Measurements from ENCODE around the gene UPF3A.
"Not testable (repeated sequence)": the region's sequence is repeated elsewhere in the genome, so short reads cannot be mapped to it uniquely, and the experiment has no call there.

- not testable (repeated sequence) for TF ChIP-seq TOX (CRISPR knock-in tag; IDR thresholded peaks at IDR 0.05; ENCODE audit: borderline replicate concordance); ARNTL (CRISPR knock-in tag; IDR thresholded peaks at IDR 0.05; ENCODE audit: borderline replicate concordance, low read depth); PATZ1 (CRISPR knock-in tag; IDR thresholded peaks at IDR 0.05; ENCODE audit: borderline replicate concordance); GLIS3 (CRISPR knock-in tag; IDR thresholded peaks at IDR 0.05); RARB (CRISPR knock-in tag; IDR thresholded peaks at IDR 0.05); CSDC2 (CRISPR knock-in tag; IDR thresholded peaks at IDR 0.05); CREB5 (CRISPR knock-in tag; IDR thresholded peaks at IDR 0.05; ENCODE audit: low read depth); ISL1 (CRISPR knock-in tag; IDR thresholded peaks at IDR 0.05); ZFP3 (CRISPR knock-in tag; IDR thresholded peaks at IDR 0.05); PPARA (CRISPR knock-in tag; IDR thresholded peaks at IDR 0.05; ENCODE audit: borderline replicate concordance)
Measured at GRCh38 chr13:114264313-114264712, 17.1 kb upstream of the UPF3A start.

Data from SK-N-SH treated with all-trans-retinoic acid at 6 μM for 48 hours (cell line).